Measurements from ENCODE around the gene ITK.

DNA sequence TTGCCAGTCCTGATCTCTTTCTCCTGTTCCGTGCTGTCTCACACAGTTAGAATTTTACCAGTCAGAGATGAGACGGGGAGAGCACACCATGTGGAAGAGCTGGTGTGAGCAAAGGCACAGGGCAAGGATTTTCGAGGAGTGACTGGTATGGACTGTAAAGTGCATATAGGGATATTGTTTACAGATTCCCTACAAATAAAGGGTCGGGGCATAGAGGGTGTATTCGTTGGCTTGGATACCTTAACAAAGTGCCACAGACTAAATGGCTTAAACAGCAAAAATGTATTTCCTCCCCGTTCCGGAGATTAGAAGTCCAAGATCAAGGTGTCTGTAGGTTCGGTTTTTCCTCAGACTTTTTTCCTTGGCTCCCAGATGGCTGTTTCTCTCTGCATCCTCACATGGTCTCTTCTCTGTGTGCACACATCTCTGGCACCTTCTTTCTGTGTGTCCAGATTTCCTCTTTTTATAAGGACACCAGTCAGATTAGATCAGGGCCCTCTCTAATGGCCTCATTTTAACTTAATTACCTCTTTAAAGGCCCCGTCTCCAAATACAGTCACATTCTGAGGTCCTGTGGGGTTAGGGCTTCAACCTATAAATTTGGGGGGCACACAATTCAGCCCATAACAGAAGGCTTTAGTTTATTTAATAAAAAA lies 108.7 kb downstream of the ITK start:
- TF ChIP-seq, protein P1, sequence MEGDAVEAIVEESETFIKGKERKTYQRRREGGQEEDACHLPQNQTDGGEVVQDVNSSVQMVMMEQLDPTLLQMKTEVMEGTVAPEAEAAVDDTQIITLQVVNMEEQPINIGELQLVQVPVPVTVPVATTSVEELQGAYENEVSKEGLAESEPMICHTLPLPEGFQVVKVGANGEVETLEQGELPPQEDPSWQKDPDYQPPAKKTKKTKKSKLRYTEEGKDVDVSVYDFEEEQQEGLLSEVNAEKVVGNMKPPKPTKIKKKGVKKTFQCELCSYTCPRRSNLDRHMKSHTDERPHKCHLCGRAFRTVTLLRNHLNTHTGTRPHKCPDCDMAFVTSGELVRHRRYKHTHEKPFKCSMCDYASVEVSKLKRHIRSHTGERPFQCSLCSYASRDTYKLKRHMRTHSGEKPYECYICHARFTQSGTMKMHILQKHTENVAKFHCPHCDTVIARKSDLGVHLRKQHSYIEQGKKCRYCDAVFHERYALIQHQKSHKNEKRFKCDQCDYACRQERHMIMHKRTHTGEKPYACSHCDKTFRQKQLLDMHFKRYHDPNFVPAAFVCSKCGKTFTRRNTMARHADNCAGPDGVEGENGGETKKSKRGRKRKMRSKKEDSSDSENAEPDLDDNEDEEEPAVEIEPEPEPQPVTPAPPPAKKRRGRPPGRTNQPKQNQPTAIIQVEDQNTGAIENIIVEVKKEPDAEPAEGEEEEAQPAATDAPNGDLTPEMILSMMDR (IDR thresholded peaks at IDR 0.05) = no peak
- TF ChIP-seq POLR2A (IDR thresholded peaks at IDR 0.05) (no peak), EP300 (IDR thresholded peaks at IDR 0.05; ENCODE audit: low read depth) (no peak)

Measured in transverse colon (tissue), 3 donors.